Measurements from ENCODE around the gene THOC3.
"Not testable (repeated sequence)": the region's sequence is repeated elsewhere in the genome, so short reads cannot be mapped to it uniquely, and the experiment has no call there.

The THOC3 gene

DNA sequence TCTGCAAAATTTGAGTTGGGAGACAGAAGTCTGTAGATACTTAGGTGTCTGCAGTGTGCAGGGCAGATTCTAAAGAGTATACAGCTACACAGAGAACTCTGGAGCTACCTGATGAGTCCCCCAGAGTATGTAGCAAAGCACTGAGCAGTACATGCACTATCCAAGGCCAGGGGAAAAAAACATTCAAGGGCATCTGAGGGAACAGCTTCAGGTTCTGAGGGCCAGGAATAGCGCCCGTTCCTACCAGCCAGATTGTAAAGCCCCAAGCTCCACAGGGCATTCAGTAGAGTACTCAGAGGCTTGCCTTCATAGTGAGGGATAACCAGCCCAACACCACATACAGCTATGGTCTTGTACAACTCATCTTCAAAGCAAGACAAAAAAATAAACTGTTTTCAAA lies 27.5 kb downstream of the THOC3 start:
- DNase-seq (ENCODE audit: low read depth, low spot score): not testable (repeated sequence)

DNA sequence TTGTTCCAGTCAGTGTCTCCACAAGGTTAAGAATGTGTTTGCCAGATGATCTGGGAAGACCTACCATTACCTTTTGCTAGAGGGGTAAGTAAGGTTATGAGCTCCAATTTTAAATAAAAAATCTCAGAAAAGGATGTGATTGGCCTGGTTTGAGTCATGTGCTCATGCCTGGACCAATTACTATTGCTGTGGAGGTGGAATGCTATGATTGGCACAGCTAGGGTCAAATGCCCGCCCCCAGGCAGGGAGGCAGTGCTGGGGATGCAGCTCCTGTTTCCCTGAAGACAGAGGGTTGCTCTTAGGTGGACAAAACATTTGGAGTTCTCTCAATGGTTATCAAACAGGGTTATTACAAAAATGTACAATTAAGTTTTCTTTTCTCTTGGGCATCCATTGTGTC lies 29.6 kb downstream of the THOC3 start:
- not testable (repeated sequence) for DNase-seq (ENCODE audit: low read depth, low spot score)

DNA sequence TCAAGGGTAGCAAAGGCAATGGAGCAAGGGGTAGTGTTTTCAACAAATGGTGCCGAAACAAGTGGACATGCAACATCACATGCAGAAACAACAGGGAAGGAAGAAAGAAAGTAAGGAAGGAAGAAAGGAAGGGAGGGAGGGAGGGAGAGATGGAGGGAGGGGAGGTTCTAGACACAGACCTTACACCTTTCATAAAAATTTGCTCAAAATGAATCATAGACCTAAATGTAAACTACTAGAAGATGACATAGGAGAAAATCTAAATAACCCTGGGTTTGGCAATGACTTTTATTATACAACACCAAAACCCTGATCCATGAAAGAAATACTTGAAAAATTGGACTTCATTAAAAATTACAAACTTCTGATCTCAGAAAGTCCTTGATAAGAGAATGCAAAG lies 39.4 kb downstream of the THOC3 start:
- not testable (repeated sequence) for DNase-seq (ENCODE audit: low read depth, low spot score)

DNA sequence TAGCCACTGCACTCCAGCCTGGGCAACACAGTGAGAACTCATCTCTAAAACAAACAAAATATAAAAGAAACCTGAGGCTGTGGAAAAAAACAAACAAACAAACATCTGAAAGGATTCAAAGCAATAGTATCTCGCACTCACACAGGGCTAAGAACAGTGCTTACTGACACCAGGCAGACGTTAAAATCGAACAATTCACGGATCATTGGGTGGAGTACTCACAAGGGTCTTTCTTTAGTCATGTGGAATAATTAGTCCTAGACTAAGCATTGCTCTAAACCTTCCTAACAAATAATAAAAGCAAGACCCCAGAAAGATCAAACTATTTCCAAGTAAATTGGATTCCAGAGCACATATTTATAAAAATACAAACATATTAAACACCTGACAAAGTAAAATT lies 43.0 kb downstream of the THOC3 start:
- DNase-seq (ENCODE audit: low read depth, low spot score): not testable (repeated sequence)

DNA sequence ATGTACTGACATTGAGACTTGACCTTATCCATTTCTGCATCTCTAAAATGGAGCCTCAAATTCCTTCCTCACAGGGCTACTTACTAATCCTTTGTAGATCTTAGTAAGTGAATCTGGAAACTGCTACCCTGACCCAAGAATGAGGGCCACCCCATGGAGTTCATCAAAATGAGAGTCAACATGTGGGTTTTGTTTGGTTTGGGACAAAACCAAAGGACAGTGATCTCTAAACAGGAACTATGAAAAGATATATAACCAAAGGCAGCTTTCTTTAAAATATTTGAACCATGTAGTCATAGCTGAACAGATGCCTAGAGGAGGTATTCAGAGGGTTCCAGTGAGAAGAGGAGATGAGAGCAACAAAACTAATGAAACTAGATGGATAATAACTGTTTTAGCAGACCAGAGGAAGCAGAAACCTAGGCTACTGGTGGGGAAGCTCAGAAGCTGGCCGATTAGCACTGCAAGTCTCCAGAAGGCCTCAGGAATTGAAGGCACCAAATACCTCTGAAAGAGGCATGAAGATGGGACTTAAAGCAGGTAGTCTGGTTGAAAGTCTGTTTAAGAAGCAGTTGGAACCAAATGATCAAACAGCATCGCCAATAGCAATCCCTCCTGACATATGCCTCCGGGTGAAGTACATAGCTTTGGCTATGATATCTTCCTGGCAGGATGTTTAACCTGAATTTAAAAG lies 45.8 kb downstream of the THOC3 start:
- DNase-seq (ENCODE audit: low read depth, low spot score): no peak

DNA sequence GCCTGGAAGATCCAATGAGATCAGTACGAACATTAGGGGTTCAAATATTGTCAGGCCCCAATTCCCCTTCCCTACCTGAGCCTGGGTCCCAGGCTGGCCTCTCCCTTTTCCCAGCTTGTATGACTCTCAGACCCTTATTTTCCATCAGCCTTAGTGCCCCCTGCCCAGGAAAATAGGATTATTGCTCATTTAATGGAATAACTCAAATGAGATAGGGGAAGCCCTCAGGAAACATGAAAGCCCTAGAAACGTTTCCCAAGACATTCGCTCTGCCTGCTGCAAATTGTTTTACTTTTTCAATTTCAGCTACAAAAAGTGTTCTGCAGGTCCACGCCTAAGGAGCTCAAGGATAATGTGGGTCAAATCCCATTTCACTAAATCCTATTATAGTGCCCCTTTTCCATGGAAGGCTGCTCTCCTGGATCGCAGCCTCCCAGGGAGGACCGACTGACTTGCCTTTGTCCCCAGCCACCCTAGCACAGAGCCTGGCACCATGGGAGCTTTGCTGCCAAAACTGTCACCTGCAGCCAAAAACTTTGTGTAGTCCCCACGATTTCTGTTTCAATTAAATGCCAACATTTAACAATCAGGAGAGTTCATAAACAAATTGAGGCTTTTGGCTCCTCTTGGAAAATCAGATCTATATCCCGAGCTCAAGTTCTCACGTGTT lies 46.9 kb downstream of the THOC3 start:
- no peak for DNase-seq (ENCODE audit: low read depth, low spot score)

DNA sequence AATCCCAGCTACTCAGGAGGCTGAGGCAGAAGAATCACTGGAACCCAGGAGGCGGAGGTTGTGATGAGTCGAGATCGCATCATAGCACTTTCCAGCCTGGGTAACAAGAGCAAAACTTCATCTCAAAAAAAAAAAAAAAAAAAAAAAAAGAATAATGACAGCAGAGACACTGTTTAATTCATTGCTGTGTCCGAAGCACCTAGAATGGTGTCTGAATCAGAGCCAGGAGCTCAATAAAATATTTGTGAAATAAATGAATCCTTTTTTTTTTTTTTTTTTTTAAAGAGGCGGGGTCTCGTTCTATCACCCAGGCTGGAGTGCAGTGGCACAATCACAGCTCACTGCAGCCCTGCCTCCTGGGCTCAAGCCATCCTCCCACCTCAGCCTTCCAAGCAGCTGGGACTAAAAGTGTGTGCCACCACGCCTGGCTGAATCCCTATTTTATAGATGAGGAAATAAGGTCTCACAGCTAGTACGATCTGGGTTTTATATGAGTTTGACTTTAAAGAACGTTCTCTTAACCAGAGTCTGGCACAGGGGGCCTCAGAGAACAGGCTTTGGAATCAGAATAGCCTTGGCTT lies 47.8 kb downstream of the THOC3 start:
- DNase-seq (ENCODE audit: low read depth, low spot score): no peak

DNA sequence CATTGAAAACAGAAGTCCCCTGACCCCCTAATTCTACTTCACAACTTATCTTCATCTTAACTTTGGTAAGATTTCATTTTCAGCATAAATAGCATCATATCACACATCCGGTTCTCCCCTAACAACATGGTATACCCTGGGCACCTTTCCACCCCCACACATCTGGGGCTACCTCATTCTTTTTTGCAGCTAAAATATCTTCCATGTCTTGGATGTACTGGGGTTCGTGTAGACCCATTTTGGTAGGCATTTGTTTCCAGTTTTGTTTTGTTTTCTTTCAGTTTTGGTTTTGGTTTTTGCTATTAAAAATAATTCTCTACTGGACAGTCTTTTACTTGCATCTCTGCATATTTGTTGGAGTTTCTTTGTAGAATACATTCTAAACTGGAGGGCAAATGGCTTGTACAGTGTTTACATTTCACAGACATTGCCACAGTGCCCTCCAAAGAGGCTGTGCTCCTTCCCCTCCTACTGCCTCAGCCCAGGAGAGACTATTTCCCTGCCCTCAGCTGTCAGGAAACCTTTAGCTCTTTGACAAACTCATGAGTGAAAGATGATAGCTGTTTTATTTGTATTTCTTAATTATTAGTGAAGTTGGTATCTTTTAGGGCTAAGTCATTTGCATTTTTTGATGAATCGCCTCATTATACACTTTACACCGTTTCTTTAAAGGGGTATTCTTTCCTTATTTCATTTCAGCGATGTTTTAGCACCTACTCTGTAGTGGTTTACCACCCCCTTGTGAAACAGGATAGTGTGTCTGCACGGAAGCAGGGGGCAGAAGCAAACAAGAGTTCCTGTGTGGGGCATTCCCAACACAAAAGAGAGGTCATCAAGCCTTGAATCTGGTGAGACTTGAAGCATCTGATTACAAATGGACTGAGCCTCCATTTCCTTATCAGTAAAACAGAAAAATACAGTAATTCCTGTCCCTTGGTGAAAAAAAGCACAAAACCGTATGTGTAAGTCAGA lies 52.8 kb downstream of the THOC3 start:
- not testable (repeated sequence) for DNase-seq (ENCODE audit: low read depth, low spot score)

DNA sequence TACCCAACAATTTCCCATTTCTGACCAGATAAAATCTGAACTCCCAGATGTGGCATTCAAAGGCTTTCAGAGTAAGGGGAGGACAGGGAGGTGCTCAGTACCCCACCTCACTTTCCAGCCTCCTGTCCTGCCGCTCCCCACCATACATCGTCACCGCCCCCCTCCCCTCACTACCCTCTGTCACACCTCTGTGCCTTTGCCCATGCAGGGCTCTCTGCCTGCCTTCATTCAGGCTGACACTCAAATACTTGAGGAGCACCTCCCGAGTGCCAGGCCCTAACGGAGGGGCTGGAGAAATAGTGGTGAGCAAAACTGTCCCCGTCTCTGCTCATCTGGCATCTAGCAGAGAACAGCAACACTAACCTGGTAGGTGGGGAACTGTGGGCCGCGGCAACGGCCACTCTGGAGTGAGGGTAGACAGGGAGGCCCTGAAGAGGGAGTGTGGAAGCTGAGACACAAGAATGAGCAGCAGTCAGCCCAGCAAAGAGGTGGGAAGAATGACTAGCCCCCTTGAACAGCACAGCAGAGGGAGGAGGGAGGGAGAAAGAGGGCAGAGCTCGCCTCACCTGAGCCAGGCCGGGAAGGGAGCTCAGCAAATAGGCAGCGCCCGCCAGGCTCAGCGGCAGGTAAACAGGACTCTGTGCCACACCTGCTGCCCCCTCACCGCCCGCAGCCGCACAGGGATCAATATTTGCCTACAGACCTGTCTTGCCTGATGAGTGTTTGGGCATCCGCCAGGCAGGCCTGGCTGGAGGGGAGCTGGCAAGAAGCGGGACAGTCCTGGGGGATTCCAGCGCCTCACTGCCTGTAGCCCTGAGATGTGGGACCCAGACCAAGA lies 54.1 kb downstream of the THOC3 start:
- not testable (repeated sequence) for DNase-seq (ENCODE audit: low read depth, low spot score)

DNA sequence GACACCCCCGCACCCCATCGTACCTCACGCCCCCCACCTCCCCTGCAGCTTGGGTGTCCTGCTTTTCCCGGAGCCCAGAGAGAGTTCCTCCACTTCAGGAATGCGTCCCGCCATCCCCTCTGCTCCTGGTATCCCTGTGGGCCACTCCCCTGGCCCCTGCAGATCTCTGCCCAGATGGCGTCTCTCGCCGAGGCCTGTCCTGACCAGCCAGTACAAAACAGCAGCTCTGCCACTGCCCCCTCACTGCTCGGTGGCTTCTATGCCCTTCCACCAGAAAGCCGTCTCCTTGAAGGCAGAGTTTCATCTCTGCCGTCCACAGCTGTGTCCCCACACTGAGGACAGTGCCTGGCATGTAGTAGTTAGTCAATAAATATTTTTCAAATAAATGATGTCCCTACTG lies 58.0 kb downstream of the THOC3 start:
- not testable (repeated sequence) for DNase-seq (ENCODE audit: low read depth, low spot score)
